GM21526 (cell line): Measurements from ENCODE around the gene MAVS.
"Not testable (repeated sequence)": the region's sequence is repeated elsewhere in the genome, so short reads cannot be mapped to it uniquely, and the experiment has no call there.

Source experiments
- ATAC-seq: cut with Tn5 transposase; IDR thresholded peaks from one replicate; pipeline ENCODE4 v1.9.1; 2021; ENCODE audit warnings: moderate library complexity; ENCODE audit not compliant: unreplicated experiment, low FRiP score

The MAVS gene

GRCh38 chr20:3878921-3879274, 32.3 kb downstream of the MAVS start:
- not testable (repeated sequence) for ATAC-seq

DNA sequence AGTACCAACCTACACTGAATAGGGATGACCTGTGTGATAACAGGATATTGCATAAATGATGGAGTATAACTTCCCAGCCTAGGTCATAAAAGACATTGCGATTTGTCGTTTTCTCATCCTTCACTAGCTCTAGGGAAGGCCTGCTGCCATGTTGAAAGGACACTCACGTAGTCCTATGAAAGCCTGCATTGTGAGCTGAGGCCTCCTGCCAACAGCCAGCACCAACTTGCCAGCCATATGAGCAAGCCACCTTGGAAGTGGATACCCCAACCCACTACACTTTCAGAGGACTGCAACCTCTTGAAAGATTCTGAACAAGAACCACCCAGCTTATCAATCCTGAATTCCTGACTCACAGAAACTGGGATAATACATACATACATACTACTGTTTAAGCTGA, 39.1 kb downstream of the MAVS start:
- no peak for ATAC-seq

DNA sequence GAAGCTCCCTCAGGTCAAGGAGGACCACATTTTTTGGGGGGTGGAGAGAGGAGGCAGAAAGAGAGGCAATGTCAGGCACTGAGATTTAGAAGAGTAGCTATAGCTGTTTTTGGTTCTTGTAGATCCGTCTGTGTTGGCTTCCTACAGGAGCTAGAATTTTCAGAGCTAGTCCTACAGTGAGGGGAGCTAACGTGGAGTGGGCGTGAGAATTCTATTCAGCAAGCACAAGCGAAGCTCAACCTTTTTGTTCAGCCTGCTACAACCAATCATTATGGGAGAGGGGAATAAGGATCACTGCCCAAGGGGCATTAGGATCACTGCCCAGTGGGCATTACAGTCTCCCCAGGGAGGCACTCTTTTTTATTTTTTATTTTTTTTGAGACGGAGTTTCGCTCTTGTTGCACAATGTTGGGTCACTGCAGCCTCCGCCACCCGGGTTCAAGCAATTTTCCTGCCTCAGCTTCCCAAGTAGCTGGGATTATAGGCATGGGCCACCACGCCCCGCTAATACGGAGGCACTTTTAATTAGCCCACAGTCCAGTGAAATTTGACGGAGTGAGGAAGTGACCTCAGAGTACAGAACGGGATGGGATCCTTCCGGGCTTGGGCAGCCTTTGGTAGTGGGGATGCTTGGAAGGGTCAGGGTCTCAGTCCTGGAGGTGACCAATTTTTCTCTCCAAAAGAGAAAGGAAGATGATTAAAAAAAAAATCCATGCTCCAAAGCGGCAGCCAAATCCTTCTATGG, 41.4 kb downstream of the MAVS start:
- ATAC-seq = no peak

DNA sequence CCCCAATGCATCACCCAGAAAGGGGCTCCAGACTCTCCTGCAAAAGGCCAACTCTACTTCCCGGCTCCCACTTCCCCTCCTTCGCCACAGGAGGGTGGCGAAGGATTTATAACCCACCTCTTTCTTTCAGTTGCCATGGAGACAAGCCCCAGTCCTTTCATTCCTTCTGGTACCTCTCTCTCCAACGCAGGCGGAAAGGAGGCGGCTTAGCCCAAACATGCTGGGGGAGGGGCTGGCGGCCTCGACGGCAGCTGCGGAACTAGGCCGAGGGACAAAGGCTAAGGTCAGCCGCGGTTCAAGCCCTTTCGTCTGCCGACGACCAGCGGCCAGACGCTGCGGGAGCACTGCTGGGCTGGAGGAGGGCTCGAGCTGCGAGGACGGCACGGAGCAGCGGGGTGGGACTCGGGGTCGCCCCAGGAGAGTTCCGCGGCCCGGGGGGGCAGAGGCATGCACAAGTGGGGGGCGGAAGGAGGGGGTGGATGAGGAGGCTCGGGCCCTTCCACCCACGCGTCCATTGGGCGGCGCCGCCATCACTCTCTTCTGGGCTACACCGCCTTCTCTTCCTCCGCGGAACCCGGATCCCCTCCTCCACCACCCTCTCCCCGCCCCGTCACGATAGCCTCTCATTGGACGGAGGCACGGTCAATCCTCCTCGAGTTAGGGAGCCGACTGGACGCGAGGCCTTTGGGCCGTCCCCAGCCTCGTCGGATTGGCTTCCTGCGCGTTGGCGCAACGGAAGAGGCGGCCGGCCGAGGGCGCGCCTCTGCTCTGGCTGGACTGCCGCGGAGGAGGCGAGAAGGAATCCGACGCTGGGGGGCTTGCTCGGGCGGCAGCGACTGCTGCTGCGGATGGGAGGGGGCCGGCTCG, 42.2 kb downstream of the MAVS start, which contains the start of gene PANK2:
PANK2 (plus strand) TSS at position 766 of the 867 bp plus-strand sequence.
- peak; percentile 90 for ATAC-seq

GRCh38 chr20:3889489-3890397, 43.1 kb downstream of the MAVS start:
- ATAC-seq = peak; percentile 13

- no peak for ATAC-seq
Measured at GRCh38 chr20:3890398-3890751, 43.7 kb downstream of the MAVS start.

GRCh38 chr20:3890999-3891929, 44.6 kb downstream of the MAVS start:
- no peak for ATAC-seq

DNA sequence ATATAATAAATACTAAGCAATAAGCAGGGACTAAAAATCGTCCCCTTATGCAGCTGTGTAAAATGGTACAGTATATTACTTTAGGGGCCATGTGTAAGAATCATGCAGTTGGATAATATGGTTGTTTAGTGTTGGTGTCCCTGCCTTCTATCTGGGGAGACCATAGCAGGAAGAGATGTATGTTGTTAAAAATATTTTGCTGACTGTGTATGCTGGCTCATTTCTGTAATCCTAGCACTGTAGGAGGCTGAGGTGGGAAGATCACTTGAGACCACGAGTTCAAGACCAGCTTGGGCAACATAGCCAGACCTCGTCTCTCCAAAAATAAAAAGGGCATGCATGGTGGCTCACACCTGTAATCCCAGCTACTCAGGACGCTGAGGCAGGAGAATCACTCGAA, 48.2 kb downstream of the MAVS start:
- no peak for ATAC-seq

GRCh38 chr20:3896302-3896701, 49.7 kb downstream of the MAVS start:
- no peak for ATAC-seq

DNA sequence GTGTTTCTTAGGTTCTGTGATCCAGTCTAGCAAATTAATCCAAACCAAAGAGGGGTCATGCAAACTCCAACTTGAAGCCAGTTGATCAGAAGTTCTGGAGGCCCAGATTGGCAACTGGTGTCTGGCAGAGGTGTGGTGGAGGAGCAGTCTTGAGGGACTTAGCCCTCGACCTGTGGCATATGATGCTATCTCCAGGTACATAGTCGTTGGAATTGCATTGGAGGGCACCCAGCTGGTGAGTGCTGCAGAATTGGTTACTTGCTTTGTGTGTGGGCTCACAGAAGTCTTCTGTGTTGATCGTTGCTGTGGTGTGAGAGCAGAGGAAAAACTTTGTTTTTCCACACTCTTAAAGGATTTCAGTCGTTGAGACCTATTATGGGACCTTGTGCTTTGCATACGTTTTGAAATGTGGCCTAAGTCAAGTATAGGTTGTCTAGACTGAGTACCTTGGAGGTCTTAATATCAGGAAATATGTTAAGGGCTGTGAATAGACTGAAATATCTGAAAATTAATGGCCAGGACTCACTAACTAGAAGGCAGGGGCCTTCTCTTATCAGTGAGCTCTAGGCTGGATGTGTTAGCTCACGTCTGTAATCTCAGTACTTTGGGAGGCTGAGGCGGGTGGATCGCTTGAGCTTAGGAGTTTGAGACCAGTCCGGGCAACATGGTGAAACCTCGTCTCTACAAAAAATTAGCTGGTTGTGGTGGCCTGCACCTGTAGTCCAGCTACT, 50.4 kb downstream of the MAVS start:
- ATAC-seq = no peak

DNA sequence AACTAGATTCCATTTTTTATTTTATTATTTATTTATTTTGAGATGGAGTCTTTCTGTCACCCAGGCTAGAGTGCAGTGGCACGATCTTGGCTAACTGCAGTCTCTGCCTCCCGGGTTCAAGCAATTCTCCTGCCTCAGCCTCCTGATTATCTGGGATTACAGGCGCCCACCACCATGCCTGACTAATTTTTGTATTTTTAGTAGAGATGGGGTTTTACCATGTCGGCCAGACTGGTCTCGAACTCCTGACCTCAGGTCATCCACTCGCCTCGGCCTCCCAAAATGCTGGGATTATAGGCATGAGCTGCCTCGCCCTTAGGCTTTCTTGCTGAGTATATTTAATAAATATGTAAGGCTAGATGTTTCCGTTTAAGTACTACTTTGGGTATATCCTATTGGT, 51.5 kb downstream of the MAVS start:
- not testable (repeated sequence) for ATAC-seq

GRCh38 chr20:3898639-3899038, 52.0 kb downstream of the MAVS start:
- ATAC-seq = no peak

GRCh38 chr20:3900187-3900604, 53.6 kb downstream of the MAVS start:
- no peak for ATAC-seq

GRCh38 chr20:3901028-3901705, 54.5 kb downstream of the MAVS start:
- no peak for ATAC-seq

DNA sequence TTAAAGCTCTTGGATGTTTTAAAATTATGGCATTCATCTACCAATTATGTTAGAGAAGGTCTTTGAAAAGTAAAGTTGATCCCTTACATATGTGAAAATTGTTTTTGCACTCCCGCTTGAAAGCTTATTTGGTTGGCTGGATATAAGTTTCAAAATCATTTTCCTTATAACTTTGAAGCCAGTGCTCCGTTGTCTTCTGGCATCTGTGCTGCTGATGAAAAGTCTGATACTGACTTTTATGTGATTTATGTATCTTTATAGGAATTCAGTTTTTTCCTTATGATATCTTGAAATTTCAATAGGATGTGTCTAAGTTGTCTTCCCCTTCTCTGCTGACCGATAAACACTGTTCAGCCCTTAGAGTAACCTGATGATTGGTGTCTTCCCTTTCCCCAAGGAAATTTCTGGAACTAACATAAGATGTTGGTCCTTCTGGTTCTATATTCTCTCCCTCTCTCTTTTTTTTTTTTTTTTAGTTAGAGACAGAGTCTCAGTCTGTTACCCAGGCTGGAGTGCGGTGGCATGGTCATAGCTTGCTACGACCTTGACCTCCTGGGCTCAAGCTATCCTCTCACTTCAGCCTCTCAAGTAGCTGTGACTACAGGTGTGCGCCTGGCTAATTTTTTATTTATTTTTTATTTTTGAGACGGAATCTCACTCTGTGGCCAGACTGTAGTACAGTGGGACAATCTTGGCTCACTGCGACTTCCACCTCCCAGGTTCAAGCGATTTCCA, 55.2 kb downstream of the MAVS start:
- no peak for ATAC-seq

- no peak for ATAC-seq
Measured at GRCh38 chr20:3902446-3902845, 55.8 kb downstream of the MAVS start.

GRCh38 chr20:3904224-3904623, 57.6 kb downstream of the MAVS start:
- no peak for ATAC-seq

GRCh38 chr20:3904857-3905256, 58.2 kb downstream of the MAVS start:
- ATAC-seq = no peak
